ENCODE results near the gene DDX18.

Gene DDX18

GRCh38 chr2:117814417-117815264, at the start of gene DDX18:
Gene DDX18 (plus strand): TSS chr2:117814691. CDS start chr2:117814778, 87 bp downstream.
- peak within 1 kb of the TSS; percentile 92 for H3K4me3 ChIP-seq (ENCODE audit: low read depth, low read length)
- H3K27me3 ChIP-seq (replicated peaks), result no peaks in the 10 kb centered on the region
- peaks cover 12% of the 10 kb centered on the region for H3K36me3 ChIP-seq (replicated peaks)
- peak within 1 kb of the TSS; percentile 73 for H3K27ac ChIP-seq
- peak; percentile 97 for DNase-seq
- in situ Hi-C loops (cut with HindIII; ENCODE audit: low pct_ligation_motif_present, low sequenced_read_pairs), result no loop called here
- peak; percentile 100 for TF ChIP-seq CTCF (IDR thresholded peaks at IDR 0.05; ENCODE audit: low read depth, low read length, missing control alignments)

DNA sequence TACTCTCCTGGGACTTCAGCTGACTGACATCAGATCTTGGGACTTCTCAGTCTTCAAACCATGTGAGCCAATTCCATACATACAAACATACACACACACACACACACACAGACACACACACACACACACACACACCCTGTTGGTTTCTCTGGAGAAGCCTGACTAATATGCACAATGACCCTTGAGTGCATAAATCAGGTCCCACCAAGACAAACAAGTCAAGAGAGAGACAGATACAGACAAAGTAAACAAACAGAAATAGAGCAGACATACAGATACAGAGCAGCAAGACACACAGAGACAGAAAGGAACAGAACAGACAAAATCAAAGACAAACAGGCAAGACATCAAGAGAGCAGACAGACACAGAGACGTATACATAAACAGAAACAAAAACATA, 43.8 kb upstream of the DDX18 start:
- no peak for TF ChIP-seq CTCF (IDR thresholded peaks at IDR 0.05; ENCODE audit: low read depth, low read length, missing control alignments)
- no peaks in the 10 kb centered on the region for H3K27me3 ChIP-seq (replicated peaks)
- in situ Hi-C loops (cut with HindIII; ENCODE audit: low pct_ligation_motif_present, low sequenced_read_pairs), result no loop called here
- H3K27ac ChIP-seq, result no peak overlapping the region
- no peaks in the 10 kb centered on the region for H3K36me3 ChIP-seq (replicated peaks)
- H3K4me3 ChIP-seq (ENCODE audit: low read depth, low read length), result no peak overlapping the region
- DNase-seq, result no peak

GRCh38 chr2:117771969-117772630, 42.4 kb upstream of the DDX18 start:
- Histone ChIP-seq H3K27ac (no peak overlapping the region), H3K36me3 (replicated peaks) (no peaks in the 10 kb centered on the region), H3K4me3 (ENCODE audit: low read depth, low read length) (no peak overlapping the region), H3K27me3 (replicated peaks) (no peaks in the 10 kb centered on the region)
- TF ChIP-seq CTCF (IDR thresholded peaks at IDR 0.05; ENCODE audit: low read depth, low read length, missing control alignments), result no peak
- no peak for DNase-seq
- in situ Hi-C loops (cut with HindIII; ENCODE audit: low pct_ligation_motif_present, low sequenced_read_pairs), result no loop called here

DNA sequence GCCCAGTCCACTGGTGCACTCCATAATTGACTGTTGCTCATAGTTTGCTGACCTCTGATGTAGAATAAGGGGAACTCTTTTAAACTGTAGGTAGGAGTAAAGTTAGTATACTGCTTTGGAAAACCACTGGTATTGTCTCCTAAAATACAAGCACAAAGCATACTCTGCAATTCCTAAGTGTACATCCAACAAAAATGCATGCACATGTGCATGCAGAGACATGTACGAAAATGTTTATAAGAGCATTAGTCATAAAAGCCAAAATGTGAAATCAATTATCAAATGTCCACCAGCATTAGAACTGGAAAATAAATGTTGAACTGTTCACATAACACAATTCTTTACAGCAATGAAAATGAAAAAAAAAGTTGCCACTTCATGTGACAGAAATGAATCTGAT, 39.8 kb upstream of the DDX18 start:
- Histone ChIP-seq H3K4me3 (ENCODE audit: low read depth, low read length) (no peak overlapping the region), H3K36me3 (replicated peaks) (no peaks in the 10 kb centered on the region), H3K27ac (no peak overlapping the region), H3K27me3 (replicated peaks) (no peaks in the 10 kb centered on the region)
- no peak for TF ChIP-seq CTCF (IDR thresholded peaks at IDR 0.05; ENCODE audit: low read depth, low read length, missing control alignments)
- no peak for DNase-seq
- in situ Hi-C loops (cut with HindIII; ENCODE audit: low pct_ligation_motif_present, low sequenced_read_pairs), result no loop called here

DNA sequence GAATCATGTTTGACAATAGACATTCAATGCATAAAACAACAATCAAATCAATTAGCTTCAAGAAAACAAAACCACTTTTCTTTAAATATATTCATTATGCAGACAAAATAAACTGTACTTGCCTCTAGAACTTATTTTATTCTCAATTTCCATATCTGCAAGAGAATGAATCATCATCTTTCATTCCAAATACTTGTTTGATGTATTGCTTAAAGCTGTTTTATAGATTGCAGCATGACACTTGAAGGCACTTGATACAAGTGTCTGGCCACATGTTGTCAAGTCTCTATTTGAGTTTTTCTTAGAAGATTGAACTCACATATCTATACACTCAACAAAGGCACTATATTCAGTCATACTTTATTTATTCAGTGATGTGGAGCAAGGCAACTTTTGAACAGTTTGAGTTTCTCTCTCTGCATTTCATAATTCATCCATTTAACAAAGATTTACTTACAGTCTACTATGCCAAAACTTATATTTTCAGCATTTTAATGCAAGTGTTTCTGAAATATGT, 38.7 kb upstream of the DDX18 start:
- Histone ChIP-seq H3K27ac (no peak overlapping the region), H3K4me3 (ENCODE audit: low read depth, low read length) (no peak overlapping the region), H3K27me3 (replicated peaks) (no peaks in the 10 kb centered on the region), H3K36me3 (replicated peaks) (no peaks in the 10 kb centered on the region)
- DNase-seq, result no peak
- in situ Hi-C loops (cut with HindIII; ENCODE audit: low pct_ligation_motif_present, low sequenced_read_pairs), result no loop called here
- no peak for TF ChIP-seq CTCF (IDR thresholded peaks at IDR 0.05; ENCODE audit: low read depth, low read length, missing control alignments)

Measured in brain microvascular endothelial cell (primary cell).